ENCODE results near the gene PRKCZ. TPM values are rescaled to one million over a fixed set of nuclear protein-coding genes. Genes with fewer than 3 reads are reported as not detected.
A peak's percentile ranks its signal among the peaks of the same experiment; 100 is the strongest.

PRKCZ gene
- total RNA-seq, 4 donors from 2014 or later, result 3.1 to 5.4 (median 4.7) TPM

GRCh38 chr1:2024887-2025286 lies 25.3 kb upstream of the PRKCZ start:
- no peak for DNase-seq (ENCODE audit: extremely low spot score)
- no peaks in the 10 kb centered on the region for H3K36me3 ChIP-seq
- peaks cover 7 to 16% (median 15%) of the 10 kb centered on the region in 4 donors for H3K4me1 ChIP-seq
- WGBS, result 98% methylated on average over 13 of the region's 18 CpGs
- peak overlapping the region in 1 of 4 donors; percentile 42 for H3K27ac ChIP-seq (replicated peaks in 1 of 4)
- no peaks in the 10 kb centered on the region for H3K9me3 ChIP-seq
- intact Hi-C loops (cut with DNase I), result no loop called here
- H3K4me3 ChIP-seq, result no peak overlapping the region
- peaks cover 0 to 72% (median 24%) of the 10 kb centered on the region in 4 donors for H3K27me3 ChIP-seq
- no peak for TF ChIP-seq CTCF (IDR thresholded peaks at IDR 0.05)
- TF ChIP-seq POLR2AphosphoS5 (IDR thresholded peaks at IDR 0.05), result no peak
- no peak for TF ChIP-seq EP300 (IDR thresholded peaks at IDR 0.05)
- TF ChIP-seq POLR2A (IDR thresholded peaks at IDR 0.05; ENCODE audit: low read depth), result no peak

GRCh38 chr1:2025491-2025981 lies 24.7 kb upstream of the PRKCZ start:
- Histone ChIP-seq H3K36me3 (no peaks in the 10 kb centered on the region), H3K4me1 (peaks cover 7 to 14% (median 11%) of the 10 kb centered on the region in 4 donors), H3K9me3 (no peaks in the 10 kb centered on the region), H3K27me3 (peaks cover 0 to 69% (median 18%) of the 10 kb centered on the region in 4 donors), H3K27ac (replicated peaks in 1 of 4) (peak overlapping the region in 3 of 4 donors; percentile 13 to 42 (median 21)), H3K4me3 (peak overlapping the region in 2 of 4 donors; percentile 7 to 16)
- no peak for DNase-seq (ENCODE audit: extremely low spot score)
- intact Hi-C loops (cut with DNase I), result no loop called here
- TF ChIP-seq CTCF (IDR thresholded peaks at IDR 0.05) (no peak), POLR2A (IDR thresholded peaks at IDR 0.05; ENCODE audit: low read depth) (no peak), EP300 (IDR thresholded peaks at IDR 0.05) (no peak), POLR2AphosphoS5 (IDR thresholded peaks at IDR 0.05) (no peak)
- 57% methylated on average over 15 of the region's 39 CpGs for WGBS

- intact Hi-C loops (cut with DNase I), result no loop called here
- no peaks in the 10 kb centered on the region for H3K36me3 ChIP-seq
- no peak for DNase-seq (ENCODE audit: extremely low spot score)
- WGBS, result 91% methylated on average over 31 of the region's 46 CpGs
- H3K4me1 ChIP-seq, result peaks cover 7 to 14% (median 11%) of the 10 kb centered on the region in 4 donors
- H3K27ac ChIP-seq (replicated peaks in 1 of 4), result no peak overlapping the region
- H3K4me3 ChIP-seq, result no peak overlapping the region
- TF ChIP-seq POLR2AphosphoS5 (IDR thresholded peaks at IDR 0.05) (no peak), EP300 (IDR thresholded peaks at IDR 0.05) (no peak), CTCF (IDR thresholded peaks at IDR 0.05) (no peak), POLR2A (IDR thresholded peaks at IDR 0.05; ENCODE audit: low read depth) (no peak)
- no peaks in the 10 kb centered on the region for H3K9me3 ChIP-seq
- H3K27me3 ChIP-seq, result peaks cover 0 to 68% (median 5%) of the 10 kb centered on the region in 4 donors
Observed at GRCh38 chr1:2027961-2028583, 22.1 kb upstream of the PRKCZ start.

GRCh38 chr1:2028870-2029560 lies 21.2 kb upstream of the PRKCZ start:
- H3K4me3 ChIP-seq, result no peak overlapping the region
- TF ChIP-seq POLR2AphosphoS5 (IDR thresholded peaks at IDR 0.05), result no peak
- TF ChIP-seq EP300 (IDR thresholded peaks at IDR 0.05), result no peak
- no peak for TF ChIP-seq POLR2A (IDR thresholded peaks at IDR 0.05; ENCODE audit: low read depth)
- TF ChIP-seq CTCF (IDR thresholded peaks at IDR 0.05), result no peak
- 87% methylated on average over 9 of the region's 26 CpGs for WGBS
- H3K4me1 ChIP-seq, result peaks cover 7 to 14% (median 11%) of the 10 kb centered on the region in 4 donors
- DNase-seq (ENCODE audit: extremely low spot score), result no peak
- no peaks in the 10 kb centered on the region for H3K9me3 ChIP-seq
- no peaks in the 10 kb centered on the region for H3K36me3 ChIP-seq
- intact Hi-C loops (cut with DNase I), result no loop called here
- H3K27ac ChIP-seq (replicated peaks in 1 of 4), result no peak overlapping the region
- peaks cover 0 to 66% (median under 1%) of the 10 kb centered on the region in 4 donors for H3K27me3 ChIP-seq

Data from esophagus muscularis mucosa (tissue), 4 donors.